Spinal cord (tissue), 10 donors: Measurements from ENCODE around the gene PLXNA4. TPM values are rescaled to one million over a fixed set of nuclear protein-coding genes. Genes with fewer than 3 reads are reported as not detected.

Experiments
- DNase-seq, 6 donors: peaks; one replicate each; pipeline versions ENCODE4 v3.0.0 to v3.0.0-alpha.2; 2013 to 2015; ENCODE audit warnings: low spot score in 6 of 6, low read depth in 4 of 6
- H3K27ac ChIP-seq: one replicate; pipeline ENCODE4 v1.5.1; 2013; ENCODE audit warnings: low read depth, low read length, control low read depth
- H3K27me3 ChIP-seq: one replicate; pipeline ENCODE4 v1.6.1; 2013; ENCODE audit warnings: low read length; ENCODE audit not compliant: control insufficient read depth, insufficient read depth
- H3K36me3 ChIP-seq: one replicate; pipeline ENCODE4 v1.6.1; 2013; ENCODE audit warnings: low read length; ENCODE audit not compliant: control insufficient read depth, insufficient read depth
- H3K4me1 ChIP-seq: one replicate; pipeline ENCODE4 v1.6.1; 2013; ENCODE audit warnings: low read length; ENCODE audit not compliant: control insufficient read depth, insufficient read depth
- H3K4me3 ChIP-seq: one replicate; pipeline ENCODE4 v1.5.1; 2013; ENCODE audit warnings: low read depth, low read length, control low read depth
- H3K9me3 ChIP-seq: one replicate; pipeline ENCODE4 v1.6.1; 2013; ENCODE audit warnings: low read length; ENCODE audit not compliant: control insufficient read depth, insufficient read depth
- WGBS: methylation state at CpG from one replicate; pipeline ENCODE4 v1.1.5; 2013; ENCODE audit warnings: missing lambda C conversion rate; ENCODE audit not compliant: insufficient coverage; 5-methylcytosine and 5-hydroxymethylcytosine counted together
- polyA plus RNA-seq, 2 donors: library from polyadenylated mRNA; unstranded; fragments of 120-200 nt; gene quantifications; one replicate each; pipeline ENCODE4 v1.2.1, GENCODE V29; 2013; ENCODE audit not compliant: insufficient read length in 2 of 2
- total RNA-seq, 2 donors: library from RNA; depleted of rRNA in 1 of 2; stranded (reverse); fragments of 120-200 nt in 1 of 2; fragments of >200 nt in 1 of 2; gene quantifications; one replicate each; pipeline versions ENCODE4 v1.2.3 to v1.2.4, GENCODE V29; 2013 to 2014
- donor health status: healthy.

The PLXNA4 gene
- total and polyA plus RNA-seq, 4 donors = 13.8 to 29.7 (median 23.2) TPM

DNA sequence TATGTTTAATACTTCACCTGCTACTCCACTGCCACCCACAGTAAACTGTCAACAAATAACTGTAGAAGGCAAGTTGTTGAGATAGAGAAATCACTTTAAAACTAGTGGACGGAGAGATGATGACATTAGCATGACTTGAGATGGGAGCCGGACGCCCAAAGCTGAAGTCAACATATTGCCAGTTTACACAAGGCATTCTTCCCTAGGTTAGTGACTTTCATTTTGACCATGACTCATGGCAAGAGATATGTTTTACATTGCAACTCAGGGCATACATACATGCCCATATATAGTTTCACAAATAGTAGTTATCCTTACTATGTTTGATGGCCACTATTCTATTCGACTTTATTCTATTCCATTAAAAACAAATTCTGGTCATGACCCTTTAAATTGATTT, 296.6 kb downstream of the PLXNA4 start:
- Histone ChIP-seq H3K4me1 (peaks cover 8% of the 10 kb centered on the region), H3K27me3 (no peaks in the 10 kb centered on the region), H3K36me3 (no peaks in the 10 kb centered on the region), H3K27ac (no peak overlapping the region), H3K4me3 (no peak overlapping the region), H3K9me3 (no peaks in the 10 kb centered on the region)
- WGBS = 87% methylated on average over 3 of the region's 4 CpGs
- no peak for DNase-seq

DNA sequence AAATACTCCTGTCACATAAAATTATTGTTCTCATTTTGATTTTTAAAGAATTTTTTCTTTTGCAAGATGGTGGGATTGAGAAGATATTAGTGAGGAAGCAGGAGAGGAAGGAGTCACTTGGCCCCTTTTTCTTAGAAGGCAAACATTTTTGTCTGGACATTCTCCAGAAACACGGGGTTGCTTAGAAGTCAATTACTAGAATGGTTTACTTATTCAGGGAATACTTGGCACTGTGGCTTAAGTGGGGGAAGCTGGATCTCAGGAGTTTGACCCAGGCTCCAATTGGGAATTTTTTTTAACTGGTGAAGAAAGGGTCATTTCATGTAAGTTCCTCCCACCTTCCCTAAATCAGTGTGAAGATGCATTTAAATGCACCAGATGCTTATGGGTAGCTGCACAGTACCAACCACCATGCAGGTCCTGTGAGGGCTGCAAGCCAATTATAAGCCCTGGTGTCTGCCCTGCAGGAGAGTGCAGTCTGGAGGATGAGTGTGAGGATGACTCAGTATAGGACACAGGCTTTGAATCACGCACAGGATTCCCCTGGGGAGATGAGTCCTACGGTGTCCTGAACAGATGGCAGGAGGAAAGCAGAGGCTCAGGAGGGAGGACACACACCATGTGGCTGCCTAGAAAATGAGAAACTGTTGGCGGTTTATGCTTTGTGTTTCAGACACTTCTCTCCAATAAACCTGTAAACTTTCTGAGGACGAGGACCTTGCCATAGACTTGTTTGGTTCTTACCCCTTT, 299.1 kb downstream of the PLXNA4 start:
- Histone ChIP-seq H3K27me3 (no peaks in the 10 kb centered on the region), H3K27ac (no peak overlapping the region), H3K9me3 (no peaks in the 10 kb centered on the region), H3K4me3 (no peak overlapping the region), H3K4me1 (peaks cover 8% of the 10 kb centered on the region), H3K36me3 (no peaks in the 10 kb centered on the region)
- WGBS = 56% methylated on average over 2 of the region's 5 CpGs
- DNase-seq = peak in 1 of 6 donors; percentile 68

DNA sequence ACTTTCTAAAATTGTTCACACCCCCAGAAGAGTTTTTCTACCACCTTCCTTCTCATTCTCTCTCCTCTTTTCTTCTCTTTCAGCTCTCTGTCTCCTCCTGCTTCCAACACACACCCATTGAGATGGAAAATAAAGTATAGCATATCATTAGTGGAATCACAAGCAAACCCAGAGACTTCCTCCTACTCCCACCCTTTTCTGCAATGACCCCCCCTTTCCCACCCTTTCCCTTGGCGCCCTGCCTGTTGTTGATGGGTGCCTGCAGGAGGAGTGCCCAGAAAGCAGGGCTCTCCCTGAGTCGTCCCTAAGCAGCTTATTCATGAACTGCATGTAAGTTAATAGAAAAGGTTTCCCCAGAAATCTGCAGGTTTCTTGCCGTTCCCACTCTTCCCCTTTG, 300.0 kb downstream of the PLXNA4 start:
- Histone ChIP-seq H3K4me3 (no peak overlapping the region), H3K27ac (no peak overlapping the region), H3K27me3 (no peaks in the 10 kb centered on the region), H3K9me3 (no peaks in the 10 kb centered on the region), H3K36me3 (no peaks in the 10 kb centered on the region), H3K4me1 (peaks cover 8% of the 10 kb centered on the region)
- DNase-seq = peak in 1 of 6 donors; percentile 84
- no CpG with 5 or more reads among the region's 3 CpGs for WGBS

DNA sequence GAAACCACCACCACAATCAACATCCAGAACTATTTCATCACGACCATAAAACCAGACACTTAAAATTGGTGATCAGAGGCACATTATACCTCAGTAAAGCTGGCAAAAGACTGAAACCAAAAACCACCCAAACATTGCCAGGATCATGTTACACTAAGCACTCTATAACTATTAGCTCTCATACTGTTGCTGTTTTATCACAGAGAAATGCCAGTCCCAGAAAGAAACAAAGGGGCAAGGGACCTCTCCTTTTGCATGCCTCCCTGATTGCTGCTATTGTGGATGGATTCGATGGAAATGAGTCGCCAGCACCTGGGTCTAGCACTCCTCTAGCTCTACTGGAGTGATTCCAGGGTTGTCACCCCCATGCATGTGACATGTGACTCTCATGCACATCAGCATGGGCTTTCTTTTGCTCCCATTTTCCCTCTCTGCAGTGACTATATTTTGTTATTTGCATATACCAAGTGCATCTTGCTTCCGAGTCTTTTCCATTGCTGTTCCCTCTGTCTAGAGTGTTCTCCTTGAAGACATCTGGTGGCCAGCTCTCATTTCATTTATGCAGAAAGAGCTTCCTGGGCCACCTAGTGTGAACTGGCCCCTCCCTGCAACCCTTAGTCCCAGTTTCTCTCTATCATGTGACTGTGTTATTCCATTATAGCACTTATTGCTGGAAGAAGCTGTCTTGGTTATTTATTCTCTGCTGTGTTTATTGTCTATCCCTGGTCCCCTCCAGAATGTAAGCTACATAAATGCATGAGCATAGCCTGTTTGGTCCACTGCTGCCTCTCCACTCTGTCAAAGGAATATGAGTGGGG, 300.6 kb downstream of the PLXNA4 start:
- no peak overlapping the region for H3K4me3 ChIP-seq
- WGBS = 77% methylated on average over 4 of the region's 4 CpGs

DNA sequence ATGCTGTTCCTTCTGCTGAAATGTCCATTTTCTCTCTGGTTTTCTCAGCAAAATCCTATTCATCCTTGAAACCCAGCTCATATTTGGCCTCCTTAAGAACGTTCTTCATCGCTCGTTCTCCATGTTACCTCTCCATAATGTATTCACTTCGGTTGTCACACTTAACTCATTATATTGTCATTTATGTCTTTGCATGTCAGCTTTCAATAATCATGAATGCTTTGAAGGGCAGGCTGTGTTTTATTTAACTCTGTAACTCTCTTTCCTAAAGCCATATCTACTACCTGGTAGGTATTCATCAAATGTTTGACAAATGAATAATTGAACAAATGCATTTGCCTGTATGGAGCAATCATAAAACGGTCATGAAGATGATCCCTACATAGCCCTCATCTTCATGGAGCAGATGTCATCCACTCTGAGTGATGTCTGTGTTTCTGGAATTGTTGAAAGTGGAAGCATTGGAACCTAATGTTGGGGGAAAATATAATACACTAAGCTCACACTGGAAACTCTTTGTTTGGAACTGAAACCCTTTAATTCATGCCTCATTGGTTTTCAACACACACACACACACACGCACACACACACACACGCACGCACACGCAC, 303.4 kb downstream of the PLXNA4 start:
- H3K27ac ChIP-seq = no peak overlapping the region
- WGBS = 89% methylated on average over 6 of the region's 9 CpGs

More for the DNA sequence above, 300.6 kb downstream of the PLXNA4 start:
- peaks cover 8% of the 10 kb centered on the region for H3K4me1 ChIP-seq
- no peaks in the 10 kb centered on the region for H3K36me3 ChIP-seq
- DNase-seq = no peak
- no peak overlapping the region for H3K27ac ChIP-seq
- no peaks in the 10 kb centered on the region for H3K9me3 ChIP-seq
- no peaks in the 10 kb centered on the region for H3K27me3 ChIP-seq

DNA sequence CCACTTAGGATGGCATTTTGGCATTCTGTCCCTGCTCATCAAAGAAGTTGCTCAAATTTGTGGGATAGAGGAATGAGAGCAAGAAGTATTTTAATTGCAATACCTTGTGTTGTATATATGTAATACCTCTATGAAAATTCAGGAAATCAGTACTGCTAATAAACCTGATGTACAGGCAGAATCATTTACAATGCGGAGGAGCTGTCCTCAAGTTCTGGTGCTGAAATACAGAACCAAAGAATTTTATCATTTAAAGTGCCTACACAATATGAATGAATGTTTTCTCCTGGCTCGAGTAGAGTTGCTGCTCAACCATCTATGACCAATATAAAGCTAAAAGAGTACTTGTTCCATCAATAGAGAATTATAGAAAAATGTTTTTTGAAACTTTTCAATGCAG, 305.8 kb downstream of the PLXNA4 start:
- Histone ChIP-seq H3K27ac (no peak overlapping the region), H3K4me1 (no peaks in the 10 kb centered on the region), H3K9me3 (no peaks in the 10 kb centered on the region), H3K27me3 (no peaks in the 10 kb centered on the region), H3K36me3 (no peaks in the 10 kb centered on the region), H3K4me3 (no peak overlapping the region)
- DNase-seq = no peak
- WGBS = 33% methylated on average over 1 of the region's 2 CpGs

More for the DNA sequence above, 303.4 kb downstream of the PLXNA4 start:
- no peak for DNase-seq
- H3K36me3 ChIP-seq = no peaks in the 10 kb centered on the region
- no peaks in the 10 kb centered on the region for H3K9me3 ChIP-seq
- no peaks in the 10 kb centered on the region for H3K27me3 ChIP-seq
- peaks cover 4% of the 10 kb centered on the region for H3K4me1 ChIP-seq
- H3K4me3 ChIP-seq = no peak overlapping the region

DNA sequence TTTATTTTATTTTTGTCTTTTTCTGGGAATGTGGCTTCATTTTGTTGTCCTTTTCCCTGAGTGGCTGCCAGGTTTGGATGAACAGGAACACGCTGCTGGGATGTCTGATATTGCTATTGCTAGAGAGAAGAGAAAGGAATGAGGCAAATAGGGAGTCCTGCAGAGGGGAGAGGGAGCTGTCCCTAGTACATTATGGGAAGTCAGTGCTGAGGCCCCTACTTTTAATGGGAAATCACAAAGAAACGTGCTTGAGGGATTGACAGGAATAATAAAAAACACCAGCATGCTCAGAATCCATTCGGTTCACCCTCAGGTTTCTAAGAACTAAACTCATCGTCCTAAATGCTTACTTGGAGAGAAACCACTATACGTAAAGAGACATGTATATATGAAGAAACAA, 306.6 kb downstream of the PLXNA4 start:
- H3K36me3 ChIP-seq = no peaks in the 10 kb centered on the region
- H3K27me3 ChIP-seq = no peaks in the 10 kb centered on the region
- WGBS = no CpG with 5 or more reads among the region's 5 CpGs
- H3K4me1 ChIP-seq = no peaks in the 10 kb centered on the region
- H3K9me3 ChIP-seq = no peaks in the 10 kb centered on the region
- H3K4me3 ChIP-seq = no peak overlapping the region
- no peak for DNase-seq
- H3K27ac ChIP-seq = no peak overlapping the region

DNA sequence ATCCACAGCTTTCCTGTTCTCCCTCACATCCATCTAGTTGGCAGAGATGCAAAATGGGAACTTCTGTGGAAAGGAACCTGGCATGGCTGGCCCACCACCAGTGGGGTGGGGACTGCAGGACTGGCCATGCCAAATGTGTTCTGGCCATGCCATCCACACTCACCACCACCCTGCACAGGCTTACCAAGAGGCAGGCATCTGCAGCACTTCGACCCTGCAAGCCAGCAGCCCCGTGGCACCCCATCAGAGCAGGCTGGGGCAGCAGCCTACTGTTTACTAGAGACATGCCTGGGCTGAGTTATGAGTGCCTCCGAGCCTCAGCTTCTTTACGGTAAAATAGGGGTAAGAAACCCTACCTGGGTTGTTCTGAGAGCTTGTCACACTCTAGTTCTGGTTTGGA, 313.1 kb downstream of the PLXNA4 start:
- Histone ChIP-seq H3K27me3 (no peaks in the 10 kb centered on the region), H3K4me1 (peaks cover 19% of the 10 kb centered on the region), H3K4me3 (no peak overlapping the region), H3K27ac (no peak overlapping the region), H3K36me3 (no peaks in the 10 kb centered on the region), H3K9me3 (no peaks in the 10 kb centered on the region)
- DNase-seq = no peak
- 88% methylated on average over 3 of the region's 4 CpGs for WGBS

DNA sequence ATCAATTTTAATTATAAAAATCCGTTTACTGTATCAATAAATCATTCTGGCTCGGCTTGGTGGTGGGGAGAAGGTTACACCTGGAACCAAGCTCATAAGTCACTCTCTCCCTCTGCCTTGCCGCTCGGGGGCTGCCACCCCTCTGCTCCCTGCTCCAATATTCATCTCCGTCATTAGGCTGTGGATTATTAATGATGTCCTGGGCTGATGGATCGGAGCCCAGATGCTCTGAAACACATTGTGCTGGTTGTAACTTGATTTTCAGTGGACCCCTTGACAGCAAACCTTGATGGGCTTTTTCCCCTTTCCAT, 314.2 kb downstream of the PLXNA4 start:
- Histone ChIP-seq H3K27ac (no peak overlapping the region), H3K4me3 (no peak overlapping the region), H3K27me3 (no peaks in the 10 kb centered on the region), H3K9me3 (no peaks in the 10 kb centered on the region), H3K4me1 (peaks cover 19% of the 10 kb centered on the region), H3K36me3 (no peaks in the 10 kb centered on the region)
- WGBS = 55% methylated on average over 2 of the region's 6 CpGs
- DNase-seq = peak in 1 of 6 donors; percentile 37
